H1 (cell line): ENCODE results near the gene NLRP12. TPM values are rescaled to one million over a fixed set of nuclear protein-coding genes. Genes with fewer than 3 reads are reported as not detected.

Source experiments
- CTCF ChIA-PET: fragments of 300-600 bp; sonication (Branson Sonifier 250); formaldehyde crosslinking; loops from one replicate; lab custom pipeline; 2021; ENCODE audit not compliant: partially characterized antibody; lab: Charles Lee
- POLR2A ChIA-PET: fragments of 300-600 bp; sonication (Branson Sonifier 250); formaldehyde crosslinking; loops from one replicate; lab custom pipeline; 2021; ENCODE audit warnings: inconsistent platforms; ENCODE audit not compliant: partially characterized antibody; lab: Charles Lee
- DNase-seq, 2 experiments: peaks; one replicate each; pipeline versions ENCODE4 v3.0.0 to v3.0.0-alpha.2; 2010 to 2022; ENCODE audit warnings: low spot score in 2 of 2, low read depth in 1 of 2, mixed read lengths in 1 of 2
- FAIRE-seq: peaks from 2 replicates; lab custom pipeline; 2011; peaks lifted over from hg19 to GRCh38; lab: Jason Lieb, UNC
- H2AFZ ChIP-seq: 2 replicates; pipeline ENCODE4 v1.8.1; 2012; ENCODE audit warnings: low read length, inconsistent platforms
- H2AK5ac ChIP-seq: 2 replicates; pipeline ENCODE4 v1.6.1; 2013; ENCODE audit warnings: low read depth, low read length
- H2BK120ac ChIP-seq: replicated peaks from 2 replicates; pipeline ENCODE3; 2013; ENCODE audit warnings: low read depth, low read length, inconsistent platforms
- H2BK12ac ChIP-seq: 2 replicates; pipeline ENCODE4 v1.6.1; 2013; ENCODE audit warnings: low read depth, low read length
- H2BK15ac ChIP-seq: 2 replicates; pipeline ENCODE4 v1.6.1; 2013; ENCODE audit warnings: low read length
- H2BK20ac ChIP-seq: 2 replicates; pipeline ENCODE4 v1.6.1; 2013; ENCODE audit warnings: low read length
- H2BK5ac ChIP-seq: 2 replicates; pipeline ENCODE4 v1.6.1; 2013; ENCODE audit warnings: low read depth, low read length
- H3K14ac ChIP-seq: 2 replicates; pipeline ENCODE4 v1.6.1; 2013; ENCODE audit warnings: inconsistent platforms; ENCODE audit not compliant: insufficient read length
- H3K18ac ChIP-seq: 2 replicates; pipeline ENCODE4 v1.6.1; 2013; ENCODE audit warnings: low read length; ENCODE audit errors: extremely low read depth
- H3K23ac ChIP-seq: 2 replicates; pipeline ENCODE4 v1.6.1; 2013; ENCODE audit warnings: inconsistent platforms; ENCODE audit not compliant: insufficient read length
- H3K23me2 ChIP-seq: 2 replicates; pipeline ENCODE4 v1.6.1; 2013; ENCODE audit warnings: low read depth, low read length
- H3K27ac ChIP-seq: 2 replicates; pipeline ENCODE4 v1.6.1; 2011; ENCODE audit warnings: low read depth, low read length, inconsistent platforms
- H3K27me3 ChIP-seq, 4 experiments: replicated peaks in 1 of 4; 1 replicate in 1 of 4; 2 replicates in 3 of 4; pipeline versions ENCODE4 v1.6.1 to v1.8.1; 2011 to 2013; ENCODE audit warnings: low read length in 3 of 4, mild to moderate bottlenecking in 3 of 4, inconsistent platforms in 2 of 4, mixed read lengths in 2 of 4, moderate library complexity in 1 of 4; ENCODE audit not compliant: control insufficient read depth in 3 of 4, insufficient read depth in 3 of 4; ENCODE audit errors: extremely low read depth in 1 of 4
- H3K36me3 ChIP-seq, 4 experiments: 2 replicates each; pipeline versions ENCODE4 v1.6.1 to v1.8.1; 2011 to 2013; ENCODE audit warnings: mild to moderate bottlenecking in 4 of 4, low read length in 3 of 4, moderate library complexity in 2 of 4, control low read depth in 1 of 4, inconsistent platforms in 1 of 4; ENCODE audit not compliant: insufficient read depth in 4 of 4, control insufficient read depth in 2 of 4
- H3K4ac ChIP-seq: replicated peaks from 2 replicates; pipeline ENCODE3; 2013; ENCODE audit warnings: low read length, low read depth, mixed read lengths, inconsistent platforms; ENCODE audit not compliant: insufficient read length
- H3K4me1 ChIP-seq, 4 experiments: replicated peaks in 1 of 4; 1 replicate in 1 of 4; 2 replicates in 3 of 4; pipeline versions ENCODE4 v1.6.1 to v1.8.1; 2011 to 2013; ENCODE audit warnings: low read length in 3 of 4, inconsistent platforms in 2 of 4, mixed read lengths in 1 of 4; ENCODE audit not compliant: insufficient read depth in 4 of 4, control insufficient read depth in 3 of 4
- H3K4me2 ChIP-seq, 2 experiments: 2 replicates each; pipeline versions ENCODE4 v1.6.1 to v1.8.1; 2011 to 2013; ENCODE audit warnings: low read depth in 2 of 2, low read length in 2 of 2, control low read depth in 1 of 2, inconsistent platforms in 1 of 2, mild to moderate bottlenecking in 1 of 2; ENCODE audit not compliant: insufficient read depth in 1 of 2
- H3K4me3 ChIP-seq, 4 experiments: fragments of 200-600, 300-600 bp in 1 of 4; sonication (generic), shearing (Covaris generic), sonication (Bioruptor Twin) in 1 of 4; 2 replicates each; pipeline versions ENCODE4 v1.5.1 to v1.8.1; 2011 to 2016; ENCODE audit warnings: low read length in 4 of 4, low read depth in 3 of 4, control low read depth in 2 of 4, inconsistent platforms in 2 of 4, mild to moderate bottlenecking in 2 of 4, mixed read lengths in 1 of 4, moderate library complexity in 1 of 4; ENCODE audit not compliant: insufficient read depth in 2 of 4; ENCODE audit errors: extremely low read depth in 1 of 4
- H3K56ac ChIP-seq: replicated peaks from 2 replicates; pipeline ENCODE3; 2013; ENCODE audit warnings: low read depth, mild to moderate bottlenecking, mixed read lengths, low read length, inconsistent platforms; ENCODE audit not compliant: insufficient read length
- H3K79me1 ChIP-seq: 2 replicates; pipeline ENCODE4 v1.6.1; 2013; ENCODE audit warnings: low read depth, low read length, control low read depth
- H3K79me2 ChIP-seq, 2 experiments: 2 replicates each; pipeline versions ENCODE4 v1.6.1 to v1.8.1; 2012 to 2013; ENCODE audit warnings: low read length in 2 of 2, mild to moderate bottlenecking in 2 of 2, inconsistent platforms in 1 of 2; ENCODE audit not compliant: insufficient read depth in 2 of 2, control insufficient read depth in 1 of 2
- H3K9ac ChIP-seq, 4 experiments: replicated peaks in 1 of 4; 1 replicate in 1 of 4; 2 replicates in 3 of 4; pipeline versions ENCODE4 v1.6.1 to v1.8.1; 2011 to 2013; ENCODE audit warnings: low read depth in 3 of 4, low read length in 3 of 4, control low read depth in 2 of 4, mild to moderate bottlenecking in 2 of 4, moderate library complexity in 2 of 4, inconsistent platforms in 1 of 4; ENCODE audit errors: extremely low read depth in 1 of 4
- H3K9me3 ChIP-seq, 2 experiments: 2 replicates each; pipeline versions ENCODE4 v1.6.1 to v1.8.1; 2012 to 2013; ENCODE audit warnings: mild to moderate bottlenecking in 2 of 2, moderate library complexity in 2 of 2, control low read depth in 1 of 2, inconsistent platforms in 1 of 2, low read depth in 1 of 2, low read length in 1 of 2, mixed read lengths in 1 of 2; ENCODE audit not compliant: insufficient read depth in 2 of 2
- H4K20me1 ChIP-seq, 2 experiments: replicated peaks in 1 of 2; 2 replicates each; pipeline versions ENCODE3 to v1.8.1; 2011 to 2013; ENCODE audit warnings: inconsistent platforms in 2 of 2, low read length in 2 of 2, mild to moderate bottlenecking in 1 of 2; ENCODE audit not compliant: insufficient read depth in 2 of 2, control insufficient read depth in 1 of 2
- H4K5ac ChIP-seq: 2 replicates; pipeline ENCODE4 v1.6.1; 2013; ENCODE audit warnings: low read length, low read depth, mixed read lengths, inconsistent platforms; ENCODE audit not compliant: insufficient read length
- H4K8ac ChIP-seq: 2 replicates; pipeline ENCODE4 v1.8.0; 2013; ENCODE audit warnings: mild to moderate bottlenecking, moderate library complexity, low read length, inconsistent platforms; ENCODE audit not compliant: insufficient read depth; ENCODE audit errors: extremely low read depth
- H4K91ac ChIP-seq: replicated peaks from 2 replicates; pipeline ENCODE3; 2013; ENCODE audit warnings: low read length, mixed read lengths, inconsistent platforms; ENCODE audit not compliant: insufficient read length
- ATF3 ChIP-seq: IDR thresholded peaks from 2 replicates; pipeline ENCODE4 v1.6.1; 2011; ENCODE audit warnings: low read depth, mild to moderate bottlenecking, low read length; ENCODE audit not compliant: insufficient read depth
- BACH1 ChIP-seq: IDR thresholded peaks from 2 replicates; pipeline ENCODE4 v1.6.1; 2012; ENCODE audit warnings: low read length, improper control_type of control experiment
- CBX8 ChIP-seq: fragments of 300-800, 300-1000 bp; sonication (generic); IDR thresholded peaks from 2 replicates; pipeline ENCODE4 v1.7.1; 2016; ENCODE audit warnings: low read depth, low read length, borderline replicate concordance
- CTCF ChIP-seq, 3 experiments: IDR thresholded peaks; 1 replicate in 2 of 3; 2 replicates in 1 of 3; pipeline versions ENCODE4 v1.5.1 to v1.6.1; 2011; ENCODE audit warnings: low read length in 3 of 3, mild to moderate bottlenecking in 3 of 3, inconsistent platforms in 2 of 3, low read depth in 1 of 3, moderate library complexity in 1 of 3; ENCODE audit not compliant: insufficient read depth in 1 of 3; ENCODE audit errors: control extremely low read depth in 1 of 3
- EP300 ChIP-seq, 2 experiments: IDR thresholded peaks; 1 replicate in 1 of 2; 2 replicates in 1 of 2; pipeline ENCODE4 v1.6.1; 2011 to 2012; ENCODE audit warnings: low read depth in 2 of 2, low read length in 2 of 2, mild to moderate bottlenecking in 2 of 2, borderline replicate concordance in 1 of 2, inconsistent platforms in 1 of 2, moderate library complexity in 1 of 2
- HDAC6 ChIP-seq: IDR thresholded peaks from one replicate; pipeline ENCODE4 v1.7.1; 2012; ENCODE audit warnings: low read depth, mild to moderate bottlenecking, inconsistent platforms, low read length, moderate library complexity
- NRF1 ChIP-seq: IDR thresholded peaks from 2 replicates; pipeline ENCODE4 v1.6.1; 2011; ENCODE audit warnings: mild to moderate bottlenecking, low read depth, low read length, improper control_type of control experiment
- POLR2A ChIP-seq, 2 experiments: IDR thresholded peaks; 1 replicate in 1 of 2; 2 replicates in 1 of 2; pipeline ENCODE4 v1.6.1; 2011; ENCODE audit warnings: low read depth in 2 of 2, low read length in 2 of 2, mild to moderate bottlenecking in 2 of 2; ENCODE audit errors: control extremely low read depth in 1 of 2
- SP1 ChIP-seq: IDR thresholded peaks from 2 replicates; pipeline ENCODE4 v1.6.1; 2011; ENCODE audit warnings: low read depth, low read length
- SP2 ChIP-seq: IDR thresholded peaks from 2 replicates; pipeline ENCODE4 v1.6.1; 2012; ENCODE audit warnings: mild to moderate bottlenecking, low read length, inconsistent platforms
- SRF ChIP-seq: IDR thresholded peaks from 2 replicates; pipeline ENCODE4 v1.6.1; 2011; ENCODE audit warnings: mild to moderate bottlenecking, low read depth, low read length, moderate library complexity
- WGBS, 2 experiments: shearing (Covaris generic) in 1 of 2; methylation state at CpG; one replicate each; pipeline versions ENCODE4 v1.1.6 to v1.1.7; 2013 to 2015; ENCODE audit warnings: low lambda C conversion rate in 2 of 2, mixed read lengths in 2 of 2, inconsistent platforms in 1 of 2, low coverage in 1 of 2, missing lambda C conversion rate in 1 of 2; ENCODE audit not compliant: insufficient replicate concordance in 2 of 2, insufficient coverage in 1 of 2, insufficient read length in 1 of 2; ENCODE audit errors: extremely low coverage in 1 of 2, missing lambda C conversion rate in 1 of 2; 5-methylcytosine and 5-hydroxymethylcytosine counted together
- polyA plus RNA-seq, 7 experiments: library from polyadenylated mRNA; depleted of rRNA in 3 of 7; stranded (reverse) in 5 of 7; unstranded in 2 of 7; fragments of >200 nt in 5 of 7; fragments of 200-250 nt in 2 of 7; gene quantifications; 1 replicate in 5 of 7; 2 replicates in 1 of 7; 4 replicates in 1 of 7; pipeline versions ENCODE4 v1.2.1 to v1.2.3, GENCODE V29; 2011 to 2013; ENCODE audit warnings: missing spikeins in 2 of 7, mixed read lengths in 2 of 7
- total RNA-seq: library from RNA; stranded (reverse); fragmentation: NEBNext Ultra II Directional; extraction: Animal tissue kit (Norgen Biotek cat#: 25700); gene quantifications from 2 replicates; pipeline ENCODE4 v1.2.1, GENCODE V29; 2021

NLRP12 gene
- total and polyA plus RNA-seq, 2 of the 8 experiments (the other 6 are each of a cell fraction or from before 2014, with no cell fraction given) = 1.0 to 1.8 TPM

- H3K27me3 ChIP-seq = peaks cover 0 to 5% (median 1%) of the 10 kb centered on the region in 4 experiments; a peak in 4 of 7 replicates
- H2BK120ac ChIP-seq = no peak overlapping the region
- TF ChIP-seq SP2 = no peak
- TF ChIP-seq NRF1 = no peak
- TF ChIP-seq CTCF (IDR thresholded peaks at IDR 0.05; ENCODE audit: control extremely low read depth in 1 of 3, insufficient read depth in 1 of 3, low read depth in 1 of 3, low read length in 3 of 3) = no peak
- TF ChIP-seq SP1 = no peak
- no peak for TF ChIP-seq ATF3
- TF ChIP-seq HDAC6 = no peak
- TF ChIP-seq EP300 (IDR thresholded peaks at IDR 0.05; ENCODE audit: borderline replicate concordance in 1 of 2, low read depth in 2 of 2, low read length in 2 of 2) = no peak
- no peak for TF ChIP-seq CBX8
- TF ChIP-seq BACH1 = no peak
- no peak for TF ChIP-seq POLR2A (IDR thresholded peaks at IDR 0.05; ENCODE audit: control extremely low read depth in 1 of 2, low read depth in 2 of 2, low read length in 2 of 2)
- no peak for TF ChIP-seq SRF
- no peak overlapping the region for H3K27ac ChIP-seq
- no peak overlapping the region for H2BK12ac ChIP-seq
- CTCF ChIA-PET = interaction anchor here (1.2 to 1.3 kb wide), 2 partner anchors 11 to 21 kb away, joined by 3 to 5 read pairs; partner anchors contain the start of gene NLRP12
- FAIRE-seq = no peak
- no peak overlapping the region for H2AFZ ChIP-seq
- H4K5ac ChIP-seq = no peak overlapping the region
- H3K4me1 ChIP-seq = peaks cover 0 to 3% (median 0%) of the 10 kb centered on the region in 4 experiments; a peak in 2 of 7 replicates
- H3K23me2 ChIP-seq = no peaks in the 10 kb centered on the region
- H3K79me2 ChIP-seq = no peaks in the 10 kb centered on the region
- no peak overlapping the region for H3K4me3 ChIP-seq
- H2BK20ac ChIP-seq = no peak overlapping the region; the same call in 1 of the 2 replicates
- no peak overlapping the region for H2BK15ac ChIP-seq
- no peak for DNase-seq
- no peak overlapping the region for H3K56ac ChIP-seq
- H4K8ac ChIP-seq = no peak overlapping the region
- POLR2A ChIA-PET = interaction anchor here (1.1 kb wide), 1 partner anchor 10 kb away, joined by 4 read pairs; the partner anchor contains the start of gene NLRP12
- H3K14ac ChIP-seq = no peak overlapping the region
- no peak overlapping the region for H3K4ac ChIP-seq
- H2AK5ac ChIP-seq = no peak overlapping the region
- H3K79me1 ChIP-seq = no peaks in the 10 kb centered on the region
- WGBS, 2 experiments = 86% methylated on average over 4 of the region's 4 CpGs; no CpG with 5 or more reads in 1 of the 2 experiments
- no peak overlapping the region for H2BK5ac ChIP-seq
- H3K23ac ChIP-seq = no peak overlapping the region
- H3K9me3 ChIP-seq = no peaks in the 10 kb centered on the region
- no peak overlapping the region for H3K9ac ChIP-seq
- H4K20me1 ChIP-seq = no peaks in the 10 kb centered on the region
- peaks cover 0 to 10% (median 0%) of the 10 kb centered on the region in 4 experiments; a peak in 1 of 8 replicates for H3K36me3 ChIP-seq
- H4K91ac ChIP-seq = no peak overlapping the region
- no peak overlapping the region for H3K18ac ChIP-seq
- H3K4me2 ChIP-seq = no peak overlapping the region
These were observed 10.1 kb downstream of the NLRP12 start for GRCh38 chr19:53813996-53814395.
